ENCODE measurements around the gene MDK.

Gene MDK

GRCh38 chr11:46380340-46381047 is 975 bp upstream of the MDK start (continued):
- TF ChIP-seq ZNF37A (tag by site-specific recombination; IDR thresholded peaks at IDR 0.05) (no peak), ZFP69B (tag by site-specific recombination; IDR thresholded peaks at IDR 0.05) (no peak), ZBTB17 (tag by site-specific recombination; IDR thresholded peaks at IDR 0.05) (no peak), ZNF174 (tag by site-specific recombination; IDR thresholded peaks at IDR 0.05) (no peak), ZNF596 (tag by site-specific recombination; IDR thresholded peaks at IDR 0.05) (no peak), INSM2 (tag by site-specific recombination; IDR thresholded peaks at IDR 0.05) (no peak), ZNF202 (tag by site-specific recombination; IDR thresholded peaks at IDR 0.05; ENCODE audit: borderline replicate concordance) (no peak), ZNF660 (tag by site-specific recombination; IDR thresholded peaks at IDR 0.05) (no peak), ZNF529 (tag by site-specific recombination; IDR thresholded peaks at IDR 0.05; ENCODE audit: insufficient replicate concordance) (no peak), ZBTB48 (tag by site-specific recombination; IDR thresholded peaks at IDR 0.05) (peak; percentile 50; the same call in 1 of the 2 replicates), ZNF76 (tag by site-specific recombination; IDR thresholded peaks at IDR 0.05; ENCODE audit: borderline replicate concordance, low read depth) (no peak), ZNF514 (tag by site-specific recombination; IDR thresholded peaks at IDR 0.05) (no peak), ZNF112 (tag by site-specific recombination; IDR thresholded peaks at IDR 0.05) (no peak), ZNF214 (tag by site-specific recombination; IDR thresholded peaks at IDR 0.05; ENCODE audit: borderline replicate concordance) (no peak)
- TF ChIP-seq, protein P1, sequence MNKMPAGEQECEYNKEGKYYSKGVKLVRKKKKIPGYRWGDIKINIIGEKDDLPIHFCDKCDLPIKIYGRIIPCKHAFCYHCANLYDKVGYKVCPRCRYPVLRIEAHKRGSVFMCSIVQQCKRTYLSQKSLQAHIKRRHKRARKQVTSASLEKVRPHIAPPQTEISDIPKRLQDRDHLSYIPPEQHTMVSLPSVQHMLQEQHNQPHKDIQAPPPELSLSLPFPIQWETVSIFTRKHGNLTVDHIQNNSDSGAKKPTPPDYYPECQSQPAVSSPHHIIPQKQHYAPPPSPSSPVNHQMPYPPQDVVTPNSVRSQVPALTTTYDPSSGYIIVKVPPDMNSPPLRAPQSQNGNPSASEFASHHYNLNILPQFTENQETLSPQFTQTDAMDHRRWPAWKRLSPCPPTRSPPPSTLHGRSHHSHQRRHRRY (tag by site-specific recombination; IDR thresholded peaks at IDR 0.05) = no peak
- TF ChIP-seq, protein P2, sequence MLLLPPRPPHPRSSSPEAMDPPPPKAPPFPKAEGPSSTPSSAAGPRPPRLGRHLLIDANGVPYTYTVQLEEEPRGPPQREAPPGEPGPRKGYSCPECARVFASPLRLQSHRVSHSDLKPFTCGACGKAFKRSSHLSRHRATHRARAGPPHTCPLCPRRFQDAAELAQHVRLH (tag by site-specific recombination; IDR thresholded peaks at IDR 0.05) = no peak
- TF ChIP-seq, protein P3, sequence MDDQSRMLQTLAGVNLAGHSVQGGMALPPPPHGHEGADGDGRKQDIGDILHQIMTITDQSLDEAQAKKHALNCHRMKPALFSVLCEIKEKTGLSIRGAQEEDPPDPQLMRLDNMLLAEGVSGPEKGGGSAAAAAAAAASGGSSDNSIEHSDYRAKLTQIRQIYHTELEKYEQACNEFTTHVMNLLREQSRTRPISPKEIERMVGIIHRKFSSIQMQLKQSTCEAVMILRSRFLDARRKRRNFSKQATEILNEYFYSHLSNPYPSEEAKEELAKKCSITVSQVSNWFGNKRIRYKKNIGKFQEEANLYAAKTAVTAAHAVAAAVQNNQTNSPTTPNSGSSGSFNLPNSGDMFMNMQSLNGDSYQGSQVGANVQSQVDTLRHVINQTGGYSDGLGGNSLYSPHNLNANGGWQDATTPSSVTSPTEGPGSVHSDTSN (CRISPR knock-in tag; IDR thresholded peaks at IDR 0.05) = no peak

DNA sequence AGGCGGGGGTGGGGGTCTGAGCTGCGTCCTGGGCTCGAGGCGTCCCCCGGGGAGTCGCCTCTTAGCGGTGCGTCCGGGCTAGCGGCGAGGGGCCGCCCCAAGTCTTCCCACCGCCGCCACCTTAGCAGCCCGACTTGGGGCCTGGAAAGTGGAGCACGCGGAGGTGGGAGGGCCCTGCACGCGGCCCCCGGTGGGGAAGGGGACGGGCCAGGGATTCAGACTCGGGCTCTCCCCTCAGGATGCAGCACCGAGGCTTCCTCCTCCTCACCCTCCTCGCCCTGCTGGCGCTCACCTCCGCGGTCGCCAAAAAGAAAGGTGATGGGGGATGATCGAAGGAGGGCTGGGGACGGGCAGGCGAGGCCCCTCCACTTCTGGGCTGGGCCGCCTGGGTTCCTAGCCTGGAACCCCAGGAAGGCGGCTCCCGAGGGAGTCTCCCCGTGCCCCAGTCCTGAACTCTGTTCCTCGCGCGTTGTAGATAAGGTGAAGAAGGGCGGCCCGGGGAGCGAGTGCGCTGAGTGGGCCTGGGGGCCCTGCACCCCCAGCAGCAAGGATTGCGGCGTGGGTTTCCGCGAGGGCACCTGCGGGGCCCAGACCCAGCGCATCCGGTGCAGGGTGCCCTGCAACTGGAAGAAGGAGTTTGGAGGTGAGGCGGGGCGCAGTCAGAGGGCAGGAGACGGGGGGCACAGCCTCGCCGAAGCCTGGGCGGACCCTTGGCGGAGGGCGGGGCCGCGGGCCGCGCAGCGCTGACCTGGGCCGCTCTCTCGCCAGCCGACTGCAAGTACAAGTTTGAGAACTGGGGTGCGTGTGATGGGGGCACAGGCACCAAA is 563 bp downstream of the MDK start:
- POLR2A ChIA-PET = no interaction called here
- Histone ChIP-seq H3K4me1 (ENCODE audit: control insufficient read depth, insufficient read depth, low read length) (no peaks in the 10 kb centered on the region), H3K27ac (ENCODE audit: extremely low read depth, low read depth, low read length) (peak overlapping the region; percentile 43; the same call in 1 of the 2 replicates), H3K4me3 (ENCODE audit: low read depth, low read length) (peak overlapping the region; percentile 44), H3K9me3 (ENCODE audit: control insufficient read depth, insufficient read depth, low read depth, low read length) (no peaks in the 10 kb centered on the region), H3K36me3 (ENCODE audit: control insufficient read depth in 2 of 2, insufficient read depth in 1 of 2, low read length in 2 of 2) (peaks cover 0 to 31% of the 10 kb centered on the region in 2 experiments; a peak in 1 of 3 replicates)
- CTCF ChIA-PET = interaction anchor here (0.7 to 1.7 kb wide), 5 partner anchors 11 to 508 kb away, joined by 3 to 13 read pairs (median 3); no protein-coding TSS in a partner anchor
- no peak for TF ChIP-seq ZNF2 (tag by site-specific recombination; IDR thresholded peaks at IDR 0.05)
- TF ChIP-seq ZNF701 (tag by site-specific recombination; IDR thresholded peaks at IDR 0.05) = no peak
- TF ChIP-seq GLIS1 (tag by site-specific recombination; IDR thresholded peaks at IDR 0.05) = peak; percentile 48
- TF ChIP-seq, protein P4, sequence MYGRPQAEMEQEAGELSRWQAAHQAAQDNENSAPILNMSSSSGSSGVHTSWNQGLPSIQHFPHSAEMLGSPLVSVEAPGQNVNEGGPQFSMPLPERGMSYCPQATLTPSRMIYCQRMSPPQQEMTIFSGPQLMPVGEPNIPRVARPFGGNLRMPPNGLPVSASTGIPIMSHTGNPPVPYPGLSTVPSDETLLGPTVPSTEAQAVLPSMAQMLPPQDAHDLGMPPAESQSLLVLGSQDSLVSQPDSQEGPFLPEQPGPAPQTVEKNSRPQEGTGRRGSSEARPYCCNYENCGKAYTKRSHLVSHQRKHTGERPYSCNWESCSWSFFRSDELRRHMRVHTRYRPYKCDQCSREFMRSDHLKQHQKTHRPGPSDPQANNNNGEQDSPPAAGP (tag by site-specific recombination; IDR thresholded peaks at IDR 0.05) = 0 out of 2 replicates have a peak, but pooled peaks have one; percentile 52
- peak; percentile 33; the same call in 1 of the 2 replicates for TF ChIP-seq WT1 (tag by site-specific recombination; IDR thresholded peaks at IDR 0.05)
- TF ChIP-seq ZNF169 (tag by site-specific recombination; IDR thresholded peaks at IDR 0.05) = no peak
- TF ChIP-seq, protein P5, sequence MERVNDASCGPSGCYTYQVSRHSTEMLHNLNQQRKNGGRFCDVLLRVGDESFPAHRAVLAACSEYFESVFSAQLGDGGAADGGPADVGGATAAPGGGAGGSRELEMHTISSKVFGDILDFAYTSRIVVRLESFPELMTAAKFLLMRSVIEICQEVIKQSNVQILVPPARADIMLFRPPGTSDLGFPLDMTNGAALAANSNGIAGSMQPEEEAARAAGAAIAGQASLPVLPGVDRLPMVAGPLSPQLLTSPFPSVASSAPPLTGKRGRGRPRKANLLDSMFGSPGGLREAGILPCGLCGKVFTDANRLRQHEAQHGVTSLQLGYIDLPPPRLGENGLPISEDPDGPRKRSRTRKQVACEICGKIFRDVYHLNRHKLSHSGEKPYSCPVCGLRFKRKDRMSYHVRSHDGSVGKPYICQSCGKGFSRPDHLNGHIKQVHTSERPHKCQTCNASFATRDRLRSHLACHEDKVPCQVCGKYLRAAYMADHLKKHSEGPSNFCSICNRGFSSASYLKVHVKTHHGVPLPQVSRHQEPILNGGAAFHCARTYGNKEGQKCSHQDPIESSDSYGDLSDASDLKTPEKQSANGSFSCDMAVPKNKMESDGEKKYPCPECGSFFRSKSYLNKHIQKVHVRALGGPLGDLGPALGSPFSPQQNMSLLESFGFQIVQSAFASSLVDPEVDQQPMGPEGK (tag by site-specific recombination; IDR thresholded peaks at IDR 0.05) = peak; percentile 83
- no peak for TF ChIP-seq ZNF16 (tag by site-specific recombination; IDR thresholded peaks at IDR 0.05; ENCODE audit: low read depth)
- no peak for TF ChIP-seq ZNF211 (tag by site-specific recombination; IDR thresholded peaks at IDR 0.05; ENCODE audit: low read depth)
